Type B pancreatic cell (in vitro differentiated cells): ENCODE measurements around the gene ARHGEF26. TPM values are rescaled to one million over a fixed set of nuclear protein-coding genes. Genes with fewer than 3 reads are reported as not detected.

ENCODE experiments used
- DNase-seq: peaks from one replicate; pipeline ENCODE4 v3.0.0; 2021; ENCODE audit warnings: mixed read lengths; ENCODE audit not compliant: unreplicated experiment; ENCODE audit errors: extremely low spot score
- H3K27ac Mint-ChIP-seq: 2 replicates; pipeline ENCODE4 v1.8.0; 2021; ENCODE audit warnings: mild to moderate bottlenecking, mixed read lengths
- H3K27me3 Mint-ChIP-seq: 2 replicates; pipeline ENCODE4 v1.8.0; 2021; ENCODE audit warnings: mixed read lengths
- H3K36me3 Mint-ChIP-seq: 2 replicates; pipeline ENCODE4 v1.8.0; 2021; ENCODE audit warnings: mixed read lengths
- H3K4me1 Mint-ChIP-seq: one replicate; pipeline ENCODE4 v1.8.0; 2021; ENCODE audit warnings: mixed read lengths; ENCODE audit not compliant: unreplicated experiment
- H3K4me3 Mint-ChIP-seq: 2 replicates; pipeline ENCODE4 v1.8.0; 2021; ENCODE audit warnings: mild to moderate bottlenecking, mixed read lengths
- H3K9me3 Mint-ChIP-seq: 2 replicates; pipeline ENCODE4 v1.8.0; 2021; ENCODE audit warnings: mixed read lengths
- CTCF ChIP-seq: fragments of 200-600 bp; sonication (generic); conservative IDR thresholded peaks from 2 replicates; pipeline ENCODE4 v1.5.0; 2021; ENCODE audit warnings: antibody characterized with exemption, mild to moderate bottlenecking
- total RNA-seq: library from RNA; stranded (reverse); gene quantifications from 2 replicates; pipeline ENCODE4 v1.2.1, GENCODE V29; 2021; ENCODE audit warnings: low replicate concordance

Gene ARHGEF26
- total RNA-seq, 1 donor from 2014 or later = 12.7 TPM

GRCh38 chr3:154241496-154241895 lies 120.3 kb downstream of the ARHGEF26 start:
- no peak overlapping the region for H3K27ac Mint-ChIP-seq
- DNase-seq = no peak
- peaks cover 45% of the 10 kb centered on the region for H3K36me3 Mint-ChIP-seq
- H3K9me3 Mint-ChIP-seq = no peaks in the 10 kb centered on the region
- no peaks in the 10 kb centered on the region for H3K4me1 Mint-ChIP-seq
- H3K4me3 Mint-ChIP-seq = no peak overlapping the region
- H3K27me3 Mint-ChIP-seq = no peaks in the 10 kb centered on the region
- TF ChIP-seq CTCF = no peak

GRCh38 chr3:154242766-154243165 lies 121.6 kb downstream of the ARHGEF26 start:
- Mint-ChIP-seq H3K36me3 (peaks cover 49% of the 10 kb centered on the region), H3K9me3 (no peaks in the 10 kb centered on the region), H3K4me3 (no peak overlapping the region), H3K27me3 (no peaks in the 10 kb centered on the region), H3K27ac (no peak overlapping the region), H3K4me1 (no peaks in the 10 kb centered on the region)
- no peak for DNase-seq
- TF ChIP-seq CTCF = no peak

GRCh38 chr3:154243353-154243752 lies 122.2 kb downstream of the ARHGEF26 start:
- Mint-ChIP-seq H3K27ac (no peak overlapping the region), H3K36me3 (peaks cover 44% of the 10 kb centered on the region), H3K27me3 (no peaks in the 10 kb centered on the region), H3K9me3 (no peaks in the 10 kb centered on the region), H3K4me1 (no peaks in the 10 kb centered on the region), H3K4me3 (no peak overlapping the region)
- no peak for DNase-seq
- TF ChIP-seq CTCF = no peak

GRCh38 chr3:154244644-154245043 lies 123.5 kb downstream of the ARHGEF26 start:
- no peak overlapping the region for H3K4me3 Mint-ChIP-seq
- no peaks in the 10 kb centered on the region for H3K27me3 Mint-ChIP-seq
- H3K9me3 Mint-ChIP-seq = no peaks in the 10 kb centered on the region
- no peak for TF ChIP-seq CTCF
- H3K27ac Mint-ChIP-seq = no peak overlapping the region
- peaks cover 37% of the 10 kb centered on the region for H3K36me3 Mint-ChIP-seq
- no peak for DNase-seq
- H3K4me1 Mint-ChIP-seq = no peaks in the 10 kb centered on the region

- no peak overlapping the region for H3K4me3 Mint-ChIP-seq
- DNase-seq = no peak
Measured at GRCh38 chr3:154247806-154248415, 126.7 kb downstream of the ARHGEF26 start.

More at GRCh38 chr3:154247806-154248415, 126.7 kb downstream of the ARHGEF26 start:
- no peak for TF ChIP-seq CTCF
- peaks cover 32% of the 10 kb centered on the region for H3K36me3 Mint-ChIP-seq
- peaks cover 2% of the 10 kb centered on the region for H3K4me1 Mint-ChIP-seq
- no peaks in the 10 kb centered on the region for H3K9me3 Mint-ChIP-seq
- no peaks in the 10 kb centered on the region for H3K27me3 Mint-ChIP-seq
- H3K27ac Mint-ChIP-seq = no peak overlapping the region
